Stimulated activated memory B cell treated with anti-CD40 and anti-IgM and Interleukin-4, amounts not matched to agents 10 μg/mL and 1 μg/mL and 100 μg/mL, for 72 hours (primary cell): ENCODE measurements around the gene SQOR.

ENCODE experiments used
- ATAC-seq: fragments of 150-1000 bp; cut with Tn5 transposase; 2 replicates; pipeline ENCODE4 v1.10.0; 2021
- H3K27ac Mint-ChIP-seq: one replicate; pipeline ENCODE4 v1.8.0; 2022; ENCODE audit warnings: mild to moderate bottlenecking, mixed read lengths
- H3K27me3 Mint-ChIP-seq: one replicate; pipeline ENCODE4 v1.8.0; 2022; ENCODE audit warnings: mixed read lengths
- H3K36me3 Mint-ChIP-seq: one replicate; pipeline ENCODE4 v1.8.0; 2022; ENCODE audit warnings: mixed read lengths
- H3K4me1 Mint-ChIP-seq: one replicate; pipeline ENCODE4 v1.8.0; 2022; ENCODE audit warnings: mixed read lengths
- H3K4me3 Mint-ChIP-seq: one replicate; pipeline ENCODE4 v1.8.0; 2022; ENCODE audit warnings: mild to moderate bottlenecking, moderate library complexity, mixed read lengths
- H3K9me3 Mint-ChIP-seq: one replicate; pipeline ENCODE4 v1.8.0; 2022; ENCODE audit warnings: mixed read lengths

The SQOR gene

DNA sequence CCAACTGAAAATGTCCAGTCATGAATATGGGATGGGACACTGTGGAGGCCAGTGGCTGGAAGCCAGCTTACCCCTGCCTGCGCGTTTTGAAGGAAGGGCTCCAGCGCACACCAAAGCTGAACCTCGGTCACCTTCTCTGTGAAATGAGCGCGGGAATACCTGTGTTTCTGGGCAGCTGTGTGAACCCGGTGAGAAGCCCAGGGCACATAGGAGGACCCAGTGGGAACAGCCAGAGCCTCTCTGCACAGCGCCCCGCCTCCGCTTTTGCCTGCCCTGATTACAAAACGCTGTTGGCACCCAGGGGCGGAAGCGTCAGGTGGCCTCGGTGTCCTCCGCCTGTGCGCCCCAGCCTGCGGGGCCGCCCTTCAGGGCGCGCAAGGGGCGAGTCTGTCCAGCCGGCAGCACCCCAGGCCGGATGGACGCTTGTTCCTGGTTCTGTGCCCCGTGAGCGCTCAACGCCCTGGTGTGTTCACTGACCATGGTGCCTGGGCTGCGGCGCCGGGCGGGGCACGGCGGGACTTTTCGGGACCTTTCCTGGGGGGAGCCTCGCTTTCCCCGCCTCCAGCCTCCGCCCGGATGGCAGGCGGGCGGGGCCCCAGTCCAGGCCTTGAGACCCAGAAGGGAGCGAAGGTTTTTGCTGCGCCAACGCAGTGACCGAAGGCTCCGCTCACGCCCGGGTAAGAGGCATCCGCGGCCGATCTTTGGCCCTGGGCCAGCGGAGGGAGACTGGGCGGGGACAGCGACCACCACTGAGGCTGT, at the start of gene SQOR:
Gene SQOR, plus strand, starts transcription at position 598 of the 759 bp plus-strand sequence. CDS start 23,895 bp downstream, outside the sequence.
- H3K36me3 Mint-ChIP-seq = peaks cover 6% of the 10 kb centered on the region
- peaks cover 39% of the 10 kb centered on the region for H3K4me1 Mint-ChIP-seq
- peak within 1 kb of the TSS; percentile 89 for H3K27ac Mint-ChIP-seq
- ATAC-seq = peak; percentile 92
- H3K27me3 Mint-ChIP-seq = no peaks in the 10 kb centered on the region
- H3K9me3 Mint-ChIP-seq = no peaks in the 10 kb centered on the region
- H3K4me3 Mint-ChIP-seq = peak within 1 kb of the TSS; percentile 96

DNA sequence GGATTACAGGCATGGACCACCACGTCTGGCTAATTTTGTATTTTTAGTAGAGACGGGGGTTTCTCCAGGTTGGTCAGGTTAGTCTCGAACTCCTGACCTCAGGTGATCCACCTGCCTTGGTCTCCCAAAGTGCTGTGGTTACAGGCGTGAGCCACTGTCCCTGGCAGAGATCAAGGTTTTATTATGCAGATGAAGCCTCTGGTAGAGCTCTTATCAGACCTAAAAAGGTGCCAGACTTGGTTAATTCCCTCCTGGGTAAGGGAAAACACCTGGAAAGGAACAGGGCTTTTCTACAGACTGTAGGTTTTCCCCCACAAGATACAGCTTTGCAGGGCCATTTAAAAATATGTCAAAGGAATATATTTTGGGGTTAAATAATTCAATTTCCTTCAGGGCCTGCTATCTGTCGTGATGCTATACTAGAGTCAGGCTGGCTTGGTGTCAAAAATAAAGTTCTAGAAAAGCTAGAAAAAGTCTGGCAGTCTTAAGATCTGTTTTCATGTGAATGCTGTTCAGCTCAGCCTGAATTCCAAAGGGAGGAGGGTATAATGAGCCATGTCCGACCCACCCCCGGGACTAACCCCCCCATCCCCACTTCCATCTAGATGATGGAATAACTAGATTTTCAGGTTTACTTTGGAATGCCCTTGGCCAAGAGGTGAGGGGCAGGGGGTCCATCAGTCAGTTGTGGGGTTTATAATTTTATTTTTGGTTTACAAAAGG, 49.6 kb upstream of the SQOR start:
- no peak overlapping the region for H3K4me3 Mint-ChIP-seq
- H3K9me3 Mint-ChIP-seq = no peaks in the 10 kb centered on the region
- no peaks in the 10 kb centered on the region for H3K27me3 Mint-ChIP-seq
- ATAC-seq = no peak
- peaks cover 12% of the 10 kb centered on the region for H3K36me3 Mint-ChIP-seq
- peak overlapping the region; percentile 98 for H3K27ac Mint-ChIP-seq
- peaks cover 40% of the 10 kb centered on the region for H3K4me1 Mint-ChIP-seq

DNA sequence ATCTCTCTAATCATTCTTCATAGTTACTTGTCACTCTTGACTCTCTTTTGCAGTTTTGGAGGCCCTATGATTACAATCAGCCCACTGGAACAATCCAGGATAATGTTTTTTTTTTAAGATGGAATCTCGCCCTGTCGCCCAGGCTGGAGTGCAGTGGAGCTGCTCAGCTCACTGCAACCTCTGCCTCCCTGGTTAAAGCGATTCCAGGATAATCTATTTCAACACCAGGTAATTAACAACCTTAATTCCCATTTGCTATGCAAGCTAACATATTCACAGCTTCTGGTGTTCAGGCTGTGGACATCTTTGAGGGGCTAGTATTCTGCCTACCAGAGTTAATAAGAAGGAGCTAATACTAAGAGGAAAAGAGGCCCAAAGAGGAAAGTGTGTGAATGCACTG, 48.7 kb upstream of the SQOR start:
- peak overlapping the region; percentile 91 for H3K4me3 Mint-ChIP-seq

GRCh38 chr15:45586601-45587094, 48.2 kb upstream of the SQOR start:
- peak; percentile 1 for ATAC-seq

More for the DNA sequence above, 48.7 kb upstream of the SQOR start:
- peaks cover 40% of the 10 kb centered on the region for H3K4me1 Mint-ChIP-seq
- peaks cover 12% of the 10 kb centered on the region for H3K36me3 Mint-ChIP-seq
- no peak for ATAC-seq
- no peaks in the 10 kb centered on the region for H3K27me3 Mint-ChIP-seq
- peak overlapping the region; percentile 98 for H3K27ac Mint-ChIP-seq
- H3K9me3 Mint-ChIP-seq = no peaks in the 10 kb centered on the region

DNA sequence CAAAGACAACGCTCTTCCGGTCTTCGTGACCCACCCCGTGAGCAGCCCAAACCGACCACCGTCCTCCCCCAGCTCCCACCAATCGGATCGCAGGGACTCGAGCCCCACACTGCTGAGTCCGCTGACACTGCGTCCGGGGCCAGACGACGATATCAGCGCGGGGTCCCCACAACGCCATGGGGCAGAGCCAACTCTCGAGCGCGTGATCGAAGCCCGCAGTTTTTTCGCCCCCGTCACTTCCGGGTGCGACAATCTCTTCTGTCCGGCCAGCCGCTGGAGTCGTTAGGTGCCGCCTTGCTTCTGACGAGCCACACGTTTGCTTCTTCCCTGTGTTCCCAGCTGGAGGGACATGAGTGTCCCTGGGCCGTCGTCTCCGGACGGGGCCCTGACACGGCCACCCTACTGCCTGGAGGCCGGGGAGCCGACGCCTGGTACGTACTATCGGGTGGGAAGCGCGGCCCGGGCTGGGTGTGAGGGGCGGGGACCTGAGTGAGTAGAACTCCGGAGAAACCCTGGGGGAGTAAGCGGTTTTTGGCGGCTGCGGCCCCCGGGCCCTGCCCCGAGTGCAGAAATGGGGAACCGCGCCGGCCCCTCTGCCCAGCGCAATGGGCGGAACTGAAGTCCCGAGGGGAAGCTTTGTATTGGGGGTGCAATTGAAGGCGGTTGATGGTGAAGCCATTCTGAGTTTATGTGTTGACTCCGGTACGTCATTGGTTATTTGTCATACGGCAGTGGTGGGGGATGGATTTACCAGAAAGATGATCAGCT, 47.5 kb upstream of the SQOR start, which contains the start of gene BLOC1S6:
Gene BLOC1S6, plus strand, starts transcription at position 285 of the 768 bp plus-strand sequence. Its CDS starts 65 bp downstream, at position 350.
- H3K4me1 Mint-ChIP-seq = peaks cover 40% of the 10 kb centered on the region

More at GRCh38 chr15:45586601-45587094, 48.2 kb upstream of the SQOR start:
- peaks cover 12% of the 10 kb centered on the region for H3K36me3 Mint-ChIP-seq
- H3K9me3 Mint-ChIP-seq = no peaks in the 10 kb centered on the region
- H3K4me3 Mint-ChIP-seq = peak overlapping the region; percentile 91
- H3K27ac Mint-ChIP-seq = peak overlapping the region; percentile 98
- H3K4me1 Mint-ChIP-seq = peaks cover 40% of the 10 kb centered on the region
- H3K27me3 Mint-ChIP-seq = no peaks in the 10 kb centered on the region

DNA sequence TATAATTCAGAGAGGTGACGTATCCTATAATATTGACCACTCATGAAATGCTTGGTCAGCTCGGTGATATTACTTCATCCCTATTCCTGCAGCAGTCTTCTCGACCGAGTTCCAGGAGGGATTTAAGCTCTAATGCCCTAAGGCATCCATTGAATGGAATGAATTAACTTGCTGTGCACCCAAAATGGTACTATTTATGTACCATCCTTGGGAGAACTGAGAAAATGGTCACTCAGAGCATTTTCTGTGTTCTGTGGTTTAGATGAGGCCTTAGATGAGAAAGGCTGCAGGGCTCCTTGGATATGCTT, 47.0 kb upstream of the SQOR start:
- Mint-ChIP-seq H3K4me3 (peak overlapping the region; percentile 91), H3K27me3 (no peaks in the 10 kb centered on the region), H3K9me3 (no peaks in the 10 kb centered on the region), H3K36me3 (peaks cover 12% of the 10 kb centered on the region), H3K27ac (peak overlapping the region; percentile 98), H3K4me1 (peaks cover 40% of the 10 kb centered on the region)
- ATAC-seq = no peak

More for the DNA sequence above, 47.5 kb upstream of the SQOR start, which contains the start of gene BLOC1S6:
- Mint-ChIP-seq H3K27ac (peak within 1 kb of the TSS; percentile 98), H3K27me3 (no peaks in the 10 kb centered on the region), H3K9me3 (no peaks in the 10 kb centered on the region), H3K36me3 (peaks cover 12% of the 10 kb centered on the region), H3K4me3 (peak within 1 kb of the TSS; percentile 91)
- peak; percentile 93 for ATAC-seq

DNA sequence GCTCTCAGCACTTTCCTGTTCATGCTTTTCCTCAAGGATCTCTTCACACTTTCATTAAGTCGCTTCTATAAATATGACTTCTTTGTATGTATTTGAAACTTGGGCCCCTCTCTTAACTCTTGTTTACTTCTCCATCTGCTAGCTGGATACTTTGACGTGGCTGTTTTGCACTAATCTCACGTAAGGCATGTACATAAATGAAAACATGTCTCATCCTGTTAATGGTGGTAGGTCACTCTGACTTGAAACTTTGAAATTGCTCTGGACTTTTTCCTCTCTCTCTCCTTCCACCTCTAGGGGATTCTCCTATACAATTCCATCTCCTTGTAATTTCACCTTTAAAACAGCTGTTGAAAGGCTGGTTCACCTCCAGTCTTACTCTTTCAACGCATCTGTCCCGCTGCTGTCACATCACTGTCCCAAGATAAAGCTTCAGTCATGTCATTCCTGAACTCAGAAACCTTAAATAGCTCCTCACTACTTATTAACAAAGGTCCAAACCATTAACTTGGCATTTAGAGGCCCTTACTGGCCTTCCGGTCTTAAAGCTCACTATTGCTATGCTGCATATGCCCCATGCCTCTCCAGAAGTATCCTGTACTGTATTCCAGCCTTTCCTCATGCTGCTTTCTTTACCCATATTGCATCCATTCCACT, 46.5 kb upstream of the SQOR start:
- Mint-ChIP-seq H3K4me3 (peak overlapping the region; percentile 91), H3K9me3 (no peaks in the 10 kb centered on the region), H3K4me1 (peaks cover 39% of the 10 kb centered on the region), H3K27me3 (no peaks in the 10 kb centered on the region), H3K36me3 (peaks cover 12% of the 10 kb centered on the region), H3K27ac (peak overlapping the region; percentile 98)
- ATAC-seq = no peak

DNA sequence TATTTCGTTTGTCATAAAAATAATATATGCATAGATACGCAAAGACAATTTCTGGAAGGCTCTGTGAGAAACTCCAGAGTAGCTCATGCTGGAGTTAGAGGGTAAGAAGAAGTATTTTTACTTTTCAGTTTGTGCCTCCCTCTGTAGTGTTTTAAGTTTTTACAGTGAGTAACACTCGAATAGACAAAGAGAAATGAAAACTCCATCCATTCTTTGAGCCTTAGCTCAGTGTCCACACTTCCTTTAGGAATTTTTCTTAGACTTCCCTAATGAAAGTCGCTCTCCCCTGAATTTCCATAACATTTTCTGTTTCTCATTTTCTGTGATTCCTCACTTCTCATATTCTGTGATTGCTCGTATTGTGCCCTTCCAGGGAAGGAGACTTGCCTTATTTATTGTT, 45.6 kb upstream of the SQOR start:
- Mint-ChIP-seq H3K4me3 (peak overlapping the region; percentile 91), H3K27ac (no peak overlapping the region), H3K27me3 (no peaks in the 10 kb centered on the region), H3K4me1 (peaks cover 39% of the 10 kb centered on the region), H3K36me3 (peaks cover 20% of the 10 kb centered on the region), H3K9me3 (no peaks in the 10 kb centered on the region)
- ATAC-seq = no peak

- peak overlapping the region; percentile 19 for H3K27ac Mint-ChIP-seq
- no peak for ATAC-seq
These were observed 40.5 kb upstream of the SQOR start for GRCh38 chr15:45594319-45594718.

GRCh38 chr15:45594835-45595530, 39.8 kb upstream of the SQOR start:
- H3K4me3 Mint-ChIP-seq = no peak overlapping the region
- peaks cover 10% of the 10 kb centered on the region for H3K4me1 Mint-ChIP-seq
- no peak overlapping the region for H3K27ac Mint-ChIP-seq
- ATAC-seq = no peak
- peaks cover 25% of the 10 kb centered on the region for H3K36me3 Mint-ChIP-seq
- H3K9me3 Mint-ChIP-seq = no peaks in the 10 kb centered on the region
- no peaks in the 10 kb centered on the region for H3K27me3 Mint-ChIP-seq

More at GRCh38 chr15:45594319-45594718, 40.5 kb upstream of the SQOR start:
- H3K36me3 Mint-ChIP-seq = peaks cover 29% of the 10 kb centered on the region
- H3K4me1 Mint-ChIP-seq = peaks cover 14% of the 10 kb centered on the region
- H3K9me3 Mint-ChIP-seq = no peaks in the 10 kb centered on the region
- H3K27me3 Mint-ChIP-seq = no peaks in the 10 kb centered on the region
- no peak overlapping the region for H3K4me3 Mint-ChIP-seq

DNA sequence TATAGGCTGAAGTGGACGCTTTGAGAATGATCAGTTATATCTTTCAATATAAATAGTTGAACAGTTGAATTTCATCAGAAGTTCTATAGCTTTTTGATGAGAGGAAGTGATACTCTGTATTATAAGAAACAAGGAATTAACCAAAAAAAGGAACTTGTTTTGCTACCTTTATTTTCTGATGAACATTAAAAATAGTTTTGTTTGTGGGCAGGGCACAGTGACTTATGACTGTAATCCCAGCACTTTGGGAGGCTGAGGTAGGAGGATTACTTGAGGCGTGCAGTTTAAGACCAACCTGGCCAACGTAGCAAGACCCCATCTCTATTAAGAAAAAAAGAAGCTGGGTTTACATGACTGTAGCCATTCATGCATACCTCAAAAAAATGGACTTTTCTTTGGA, 30.9 kb upstream of the SQOR start:
- Mint-ChIP-seq H3K27ac (peak overlapping the region; percentile 81), H3K36me3 (peaks cover 34% of the 10 kb centered on the region), H3K4me1 (peaks cover 47% of the 10 kb centered on the region), H3K9me3 (peaks cover 2% of the 10 kb centered on the region), H3K27me3 (no peaks in the 10 kb centered on the region), H3K4me3 (no peak overlapping the region)
- ATAC-seq = peak; percentile 77

DNA sequence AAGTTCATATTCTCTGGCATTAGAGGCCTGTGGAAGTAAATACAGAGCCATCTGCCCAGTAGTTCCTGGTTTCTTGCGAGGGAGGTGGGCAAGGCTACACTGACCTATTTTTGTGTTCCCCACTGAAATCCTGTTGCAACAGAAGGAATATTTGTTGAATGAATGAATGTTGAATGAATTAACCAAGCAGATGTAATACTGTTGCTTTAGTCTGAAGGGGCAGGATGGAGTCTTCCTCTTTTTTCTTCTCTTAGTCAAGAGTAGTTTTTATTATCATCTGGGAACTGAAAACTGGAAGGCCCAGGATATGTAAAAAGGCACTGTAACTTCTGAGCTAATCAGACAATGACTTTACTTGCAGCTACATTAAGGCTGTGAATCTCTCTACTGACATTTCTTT, 30.5 kb upstream of the SQOR start:
- Mint-ChIP-seq H3K36me3 (peaks cover 34% of the 10 kb centered on the region), H3K9me3 (peaks cover 2% of the 10 kb centered on the region), H3K4me1 (peaks cover 47% of the 10 kb centered on the region), H3K27ac (peak overlapping the region; percentile 81), H3K27me3 (no peaks in the 10 kb centered on the region), H3K4me3 (no peak overlapping the region)
- peak; percentile 45 for ATAC-seq

DNA sequence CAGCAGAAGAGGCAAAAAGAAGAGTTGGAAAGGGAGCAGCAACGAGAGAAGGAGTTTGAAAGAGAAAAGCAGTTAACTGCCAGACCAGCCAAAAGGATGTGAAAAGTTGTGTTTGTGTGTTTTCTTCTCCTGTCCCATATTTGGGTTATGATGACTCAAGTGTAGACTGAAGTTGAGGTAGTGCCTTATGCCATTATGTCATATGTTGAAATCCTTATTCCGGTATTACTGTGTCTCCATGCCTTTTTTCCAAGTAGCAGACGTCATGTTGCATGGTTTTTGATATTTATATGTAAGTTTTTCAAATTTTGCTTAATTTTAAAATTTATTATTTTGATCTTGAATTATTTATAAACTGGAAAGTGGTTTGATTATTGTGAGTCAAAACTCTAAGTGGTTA, 28.4 kb upstream of the SQOR start:
- Mint-ChIP-seq H3K27ac (peak overlapping the region; percentile 86), H3K4me3 (no peak overlapping the region), H3K9me3 (peaks cover 2% of the 10 kb centered on the region), H3K4me1 (peaks cover 39% of the 10 kb centered on the region), H3K27me3 (no peaks in the 10 kb centered on the region), H3K36me3 (peaks cover 37% of the 10 kb centered on the region)
- no peak for ATAC-seq

GRCh38 chr15:45606841-45607240, 28.0 kb upstream of the SQOR start:
- Mint-ChIP-seq H3K9me3 (peaks cover 2% of the 10 kb centered on the region), H3K27me3 (no peaks in the 10 kb centered on the region), H3K27ac (peak overlapping the region; percentile 86), H3K36me3 (peaks cover 33% of the 10 kb centered on the region), H3K4me3 (peak overlapping the region; percentile 50), H3K4me1 (peaks cover 37% of the 10 kb centered on the region)
- no peak for ATAC-seq
